ENCODE results near the gene RANBP9. TPM values are rescaled to one million over a fixed set of nuclear protein-coding genes. Genes with fewer than 3 reads are reported as not detected.

RANBP9 gene
- total and polyA plus RNA-seq, 2 donors (not counting 3 experiments of a cell fraction or from before 2014, with no cell fraction given), result 15.1 to 40.2 TPM

GRCh38 chr6:13655700-13656099, 55.9 kb downstream of the RANBP9 start:
- no peak for TF ChIP-seq MAX (IDR thresholded peaks at IDR 0.05; ENCODE audit: insufficient read depth, insufficient read length)
- no peak for TF ChIP-seq FOS (IDR thresholded peaks at IDR 0.05; ENCODE audit: borderline replicate concordance, insufficient read depth, low read length)
- no peak for TF ChIP-seq POLR2AphosphoS5 (IDR thresholded peaks at IDR 0.05; ENCODE audit: insufficient read depth, low read depth, low read length)
- TF ChIP-seq, protein P1, sequence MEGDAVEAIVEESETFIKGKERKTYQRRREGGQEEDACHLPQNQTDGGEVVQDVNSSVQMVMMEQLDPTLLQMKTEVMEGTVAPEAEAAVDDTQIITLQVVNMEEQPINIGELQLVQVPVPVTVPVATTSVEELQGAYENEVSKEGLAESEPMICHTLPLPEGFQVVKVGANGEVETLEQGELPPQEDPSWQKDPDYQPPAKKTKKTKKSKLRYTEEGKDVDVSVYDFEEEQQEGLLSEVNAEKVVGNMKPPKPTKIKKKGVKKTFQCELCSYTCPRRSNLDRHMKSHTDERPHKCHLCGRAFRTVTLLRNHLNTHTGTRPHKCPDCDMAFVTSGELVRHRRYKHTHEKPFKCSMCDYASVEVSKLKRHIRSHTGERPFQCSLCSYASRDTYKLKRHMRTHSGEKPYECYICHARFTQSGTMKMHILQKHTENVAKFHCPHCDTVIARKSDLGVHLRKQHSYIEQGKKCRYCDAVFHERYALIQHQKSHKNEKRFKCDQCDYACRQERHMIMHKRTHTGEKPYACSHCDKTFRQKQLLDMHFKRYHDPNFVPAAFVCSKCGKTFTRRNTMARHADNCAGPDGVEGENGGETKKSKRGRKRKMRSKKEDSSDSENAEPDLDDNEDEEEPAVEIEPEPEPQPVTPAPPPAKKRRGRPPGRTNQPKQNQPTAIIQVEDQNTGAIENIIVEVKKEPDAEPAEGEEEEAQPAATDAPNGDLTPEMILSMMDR (IDR thresholded peaks at IDR 0.05; ENCODE audit: extremely low read depth in 1 of 2, insufficient read depth in 1 of 2, low read depth in 1 of 2, low read length in 2 of 2), result no peak
- no peak for TF ChIP-seq POLR2A (IDR thresholded peaks at IDR 0.05; ENCODE audit: low read depth, low read length)
- TF ChIP-seq GATA2 (IDR thresholded peaks at IDR 0.05; ENCODE audit: insufficient read depth, insufficient read length, low read depth, low read length), result no peak
- TF ChIP-seq JUN (IDR thresholded peaks at IDR 0.05; ENCODE audit: borderline replicate concordance, insufficient read depth, insufficient read length, low read depth), result no peak
- no peak for TF ChIP-seq EZH2 (IDR thresholded peaks at IDR 0.05; ENCODE audit: borderline replicate concordance, low read depth, low read length, severe bottlenecking)
- Histone ChIP-seq H3K4me1 (ENCODE audit: control insufficient read depth, extremely low read depth, insufficient read depth, low read length) (peaks cover 14% of the 10 kb centered on the region), H3K79me2 (ENCODE audit: control insufficient read depth, insufficient read depth, low read length) (peaks cover 18% of the 10 kb centered on the region), H3K27ac (ENCODE audit: insufficient read depth, low read depth, low read length) (no peak overlapping the region), H3K4me2 (ENCODE audit: insufficient read depth, low read length) (no peak overlapping the region), H4K20me1 (replicated peaks; ENCODE audit: control insufficient read depth, extremely low read depth, insufficient read depth, low read length) (peaks cover 3% of the 10 kb centered on the region), H2AFZ (ENCODE audit: low read depth, low read length) (no peak overlapping the region), H3K36me3 (ENCODE audit: control insufficient read depth in 2 of 2, extremely low read depth in 1 of 2, insufficient read depth in 2 of 2, low read length in 2 of 2) (no peaks in the 10 kb centered on the region), H3K9ac (replicated peaks; ENCODE audit: extremely low read depth, insufficient read depth, low read length) (no peak overlapping the region), H3K27me3 (ENCODE audit: control insufficient read depth in 2 of 2, insufficient read depth in 2 of 2, low read length in 2 of 2) (no peaks in the 10 kb centered on the region), H3K4me3 (replicated peaks in 1 of 3; ENCODE audit: insufficient read depth in 1 of 3, low read depth in 1 of 3, low read length in 3 of 3) (no peak overlapping the region), H3K9me1 (replicated peaks; ENCODE audit: control insufficient read depth, extremely low read depth, insufficient read depth, low read length) (no peaks in the 10 kb centered on the region), H3K9me3 (replicated peaks; ENCODE audit: control insufficient read depth, insufficient read depth, low read length) (no peaks in the 10 kb centered on the region)
- dilution Hi-C loops (cut with MboI; ENCODE audit: extremely low pct_ligation_motif_present, low sequenced_read_pairs) (no loop called here), intact Hi-C loops (cut with micrococcal nuclease) (no loop called here)
- POLR2A ChIA-PET, result no interaction called here
- no peak for FAIRE-seq
- CTCF ChIA-PET, result interaction anchor here (0.9 kb wide), 1 partner anchor 16 kb away, joined by 3 read pairs; no protein-coding TSS in a partner anchor
- no peak for DNase-seq (ENCODE audit: low read depth, low spot score)
- no TSS peak for BruUV-seq (replicated peaks)

Data from endothelial cell of umbilical vein (primary cell).